Measurements from ENCODE around the gene PAK6.

DNA sequence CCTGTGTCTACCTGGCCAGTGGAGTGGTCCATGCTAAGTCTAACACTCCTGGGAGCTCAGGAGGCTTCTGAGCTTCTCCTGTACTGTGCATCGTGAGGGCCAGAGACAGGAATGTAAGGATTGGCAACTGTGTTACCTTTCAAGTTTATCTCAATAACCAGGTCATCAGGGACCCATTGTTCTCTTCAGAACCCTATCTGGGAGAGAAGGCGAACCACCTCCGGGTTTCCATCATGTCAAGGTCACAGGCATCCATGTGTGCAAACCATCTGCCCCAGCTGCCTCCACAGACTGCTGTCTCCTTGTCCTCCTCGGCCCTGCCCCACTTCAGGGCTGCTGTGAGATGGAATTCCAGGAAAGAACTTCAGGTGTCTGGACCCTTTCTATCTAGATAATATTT, 38.1 kb downstream of the PAK6 start:
- TF ChIP-seq CTCF (IDR thresholded peaks at IDR 0.05) (no peak), POLR2A (IDR thresholded peaks at IDR 0.05; ENCODE audit: low read depth) (no peak), POLR2AphosphoS5 (IDR thresholded peaks at IDR 0.05) (no peak)
